Activated CD4-positive, alpha-beta memory T cell treated with anti-CD3 and anti-CD28 coated beads, Interleukin-2, amount 10 ng/mL, durations not matched to agents 7 days and 5 days (primary cell): ENCODE data around the gene ENO2. TPM values are rescaled to one million over a fixed set of nuclear protein-coding genes. Genes with fewer than 3 reads are reported as not detected.
"Not testable (repeated sequence)": the region's sequence is repeated elsewhere in the genome, so short reads cannot be mapped to it uniquely, and the experiment has no call there.

Experiments used
- CTCF ChIA-PET: fragments of 350-600 bp; sonication (Branson Sonifier 250); formaldehyde crosslinking; loops from one replicate; lab custom pipeline; 2021; ENCODE audit warnings: antibody characterized with exemption, inconsistent platforms; lab: Charles Lee
- POLR2A ChIA-PET: fragments of 350-600 bp; sonication (Branson Sonifier 250); formaldehyde crosslinking; loops from one replicate; lab custom pipeline; 2021; ENCODE audit warnings: antibody characterized with exemption; lab: Charles Lee
- DNase-seq: peaks from one replicate; pipeline ENCODE4 v3.0.0-alpha.2; 2020
- H3K27ac Mint-ChIP-seq: one replicate; pipeline ENCODE4 v1.8.0; 2021; ENCODE audit warnings: mild to moderate bottlenecking, mixed read lengths
- H3K27me3 Mint-ChIP-seq: one replicate; pipeline ENCODE4 v1.8.0; 2021; ENCODE audit warnings: mixed read lengths
- H3K36me3 Mint-ChIP-seq: one replicate; pipeline ENCODE4 v1.8.0; 2021; ENCODE audit warnings: low read depth, mixed read lengths
- H3K4me1 Mint-ChIP-seq: one replicate; pipeline ENCODE4 v1.8.0; 2021; ENCODE audit warnings: mixed read lengths
- H3K4me3 Mint-ChIP-seq: one replicate; pipeline ENCODE4 v1.8.0; 2021; ENCODE audit warnings: mild to moderate bottlenecking, mixed read lengths
- H3K9me3 Mint-ChIP-seq: one replicate; pipeline ENCODE4 v1.8.0; 2021; ENCODE audit warnings: mixed read lengths
- total RNA-seq, 2 experiments: library from RNA; stranded (reverse); gene quantifications; one replicate each; pipeline ENCODE4 v1.2.3, GENCODE V29; 2021

The ENO2 gene
- 100 to 1,000 TPM; 206 to 207 TPM for total RNA-seq

- ChIA-PET CTCF (interaction anchor here (0.8 to 3.4 kb wide), 7 partner anchors 10 to 63 kb away, joined by 3 to 20 read pairs (median 4); partner anchors contain the start of genes CDCA3 and SPSB2), POLR2A (interaction anchor here (0.7 to 4.5 kb wide), 16 partner anchors 8 to 194 kb away, joined by 3 to 33 read pairs (median 4); partner anchors contain the start of genes C12orf57, LRRC23, RNU7-1 and SPSB2)
- DNase-seq = peak; percentile 86
- H3K27ac Mint-ChIP-seq = peak within 1 kb of the TSS; percentile 80
- H3K9me3 Mint-ChIP-seq = no peaks in the 10 kb centered on the region
- peak within 1 kb of the TSS; percentile 90 for H3K4me3 Mint-ChIP-seq
- H3K36me3 Mint-ChIP-seq = peaks cover 36% of the 10 kb centered on the region
- H3K27me3 Mint-ChIP-seq = no peaks in the 10 kb centered on the region
- peaks cover 50% of the 10 kb centered on the region for H3K4me1 Mint-ChIP-seq
These were observed at the start of gene ENO2 for GRCh38 chr12:6914246-6914946. ENO2 (plus strand) TSS chr12:6914580; CDS start chr12:6915833, 1,253 bp downstream.

DNA sequence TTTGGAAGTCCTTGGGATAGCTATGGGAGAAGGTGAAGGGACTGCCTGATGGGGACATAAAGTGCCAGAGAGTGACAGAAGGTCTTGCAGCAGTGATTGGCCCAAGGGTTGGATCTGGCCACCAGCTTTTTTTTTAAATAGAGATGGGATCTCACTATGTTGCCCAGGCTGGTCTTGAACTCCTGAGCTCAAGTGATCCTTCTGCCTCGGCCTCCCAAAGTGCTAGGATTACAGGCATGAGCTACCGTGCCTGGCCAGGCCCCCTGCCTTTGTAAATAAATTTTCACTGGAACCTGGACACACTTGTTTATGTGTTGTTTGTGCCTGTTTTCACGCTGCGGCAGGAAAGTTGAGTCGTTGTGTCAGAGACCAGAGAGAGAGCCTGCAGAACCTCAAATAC lies 49.1 kb upstream of the ENO2 start:
- not testable (repeated sequence) for H3K9me3 Mint-ChIP-seq, H3K27ac Mint-ChIP-seq, H3K4me3 Mint-ChIP-seq, H3K27me3 Mint-ChIP-seq, DNase-seq
- peaks cover 31% of the 10 kb centered on the region for H3K4me1 Mint-ChIP-seq
- peaks cover 70% of the 10 kb centered on the region for H3K36me3 Mint-ChIP-seq
- ChIA-PET POLR2A (interaction anchor here (0.6 to 11.4 kb wide), 4 partner anchors 8 to 325 kb away, joined by 3 to 312 read pairs (median 3); partner anchors contain the start of genes CDCA3, SPSB2 and USP5), CTCF (interaction anchor here (1.1 to 11.4 kb wide), 3 partner anchors 13 to 246 kb away, joined by 3 to 161 read pairs (median 3); partner anchors contain the start of genes CDCA3 and USP5)

GRCh38 chr12:6866163-6866919 lies 48.0 kb upstream of the ENO2 start:
- Mint-ChIP-seq H3K27me3 (no peaks in the 10 kb centered on the region), H3K27ac (peak overlapping the region; percentile 95), H3K4me1 (peaks cover 41% of the 10 kb centered on the region), H3K4me3 (peak overlapping the region; percentile 97), H3K9me3 (no peaks in the 10 kb centered on the region), H3K36me3 (peaks cover 70% of the 10 kb centered on the region)
- ChIA-PET CTCF (interaction anchor here (0.7 to 11.4 kb wide), 4 partner anchors 9 to 247 kb away, joined by 3 to 161 read pairs (median 4); partner anchors contain the start of genes CDCA3 and USP5), POLR2A (interaction anchor here (0.7 to 11.4 kb wide), 20 partner anchors 10 to 257 kb away, joined by 3 to 312 read pairs (median 4); partner anchors contain the start of genes C12orf57, CDCA3, COPS7A and LRRC23)
- no peak for DNase-seq

DNA sequence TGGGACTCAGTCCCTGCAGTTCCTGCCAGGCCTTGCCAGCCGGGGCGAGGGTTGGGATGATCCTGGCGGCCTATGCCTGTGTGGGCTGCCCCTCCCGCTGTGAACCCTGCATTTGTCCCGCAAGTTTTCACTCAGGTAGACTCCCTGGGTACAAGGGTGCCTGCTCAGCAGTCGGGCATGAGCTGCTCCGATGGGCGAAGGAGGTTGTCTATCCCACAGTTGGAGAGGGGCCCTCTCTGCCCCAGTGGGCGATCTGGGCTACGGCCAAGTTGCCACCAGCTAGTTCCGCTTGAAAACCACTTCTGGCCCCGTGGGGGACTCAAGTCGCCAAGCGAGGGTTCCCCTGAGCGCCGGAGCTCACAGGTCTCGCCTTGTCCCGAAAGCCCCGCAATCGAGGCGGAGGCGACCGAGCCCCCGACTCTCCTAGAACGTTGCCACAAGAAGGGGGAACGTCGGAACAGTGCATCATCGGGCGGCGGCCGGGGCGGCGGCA lies 47.4 kb upstream of the ENO2 start:
- peaks cover 73% of the 10 kb centered on the region for H3K36me3 Mint-ChIP-seq
- POLR2A ChIA-PET = interaction anchor here (0.7 to 11.4 kb wide), 24 partner anchors 8 to 424 kb away, joined by 3 to 312 read pairs (median 4); partner anchors contain the start of genes C12orf57, CDCA3, COPS7A and ENO2
- DNase-seq = no peak
- no peaks in the 10 kb centered on the region for H3K27me3 Mint-ChIP-seq
- peak overlapping the region; percentile 97 for H3K4me3 Mint-ChIP-seq
- no peaks in the 10 kb centered on the region for H3K9me3 Mint-ChIP-seq
- H3K4me1 Mint-ChIP-seq = peaks cover 47% of the 10 kb centered on the region
- CTCF ChIA-PET = interaction anchor here (0.7 to 11.4 kb wide), 4 partner anchors 9 to 114 kb away, joined by 3 to 161 read pairs (median 4); partner anchors contain the start of genes CDCA3, MLF2 and USP5
- peak overlapping the region; percentile 95 for H3K27ac Mint-ChIP-seq

GRCh38 chr12:6867413-6868210 lies 46.8 kb upstream of the ENO2 start, which contains the start of gene TPI1:
TPI1 (plus strand) TSS chr12:6867531; CDS start chr12:6867567, 36 bp downstream.
- ChIA-PET CTCF (interaction anchor here (1.0 to 11.4 kb wide), 4 partner anchors 15 to 114 kb away, joined by 3 to 161 read pairs (median 12); partner anchors contain the start of genes CDCA3, MLF2 and USP5), POLR2A (interaction anchor here (0.7 to 11.4 kb wide), 26 partner anchors 9 to 424 kb away, joined by 3 to 312 read pairs (median 4); partner anchors contain the start of genes C12orf57, CDCA3, COPS7A and ENO2)
- Mint-ChIP-seq H3K9me3 (no peaks in the 10 kb centered on the region), H3K27ac (peak within 1 kb of the TSS; percentile 95), H3K4me3 (peak within 1 kb of the TSS; percentile 97), H3K27me3 (no peaks in the 10 kb centered on the region), H3K4me1 (peaks cover 54% of the 10 kb centered on the region), H3K36me3 (peaks cover 75% of the 10 kb centered on the region)
- peak; percentile 83 for DNase-seq

GRCh38 chr12:6868211-6869048 lies 46.0 kb upstream of the ENO2 start:
- peak; percentile 22 for DNase-seq
- H3K9me3 Mint-ChIP-seq = no peaks in the 10 kb centered on the region
- H3K4me3 Mint-ChIP-seq = peak overlapping the region; percentile 97
- H3K36me3 Mint-ChIP-seq = peaks cover 76% of the 10 kb centered on the region
- ChIA-PET POLR2A (interaction anchor here (0.9 to 11.4 kb wide), 22 partner anchors 10 to 227 kb away, joined by 3 to 312 read pairs (median 6); partner anchors contain the start of genes C12orf57, CDCA3, COPS7A and ENO2), CTCF (interaction anchor here (1.3 to 11.4 kb wide), 12 partner anchors 16 to 187 kb away, joined by 3 to 161 read pairs (median 8); partner anchors contain the start of genes C12orf57, CD4, CDCA3 and RNU7-1)
- no peaks in the 10 kb centered on the region for H3K27me3 Mint-ChIP-seq
- peaks cover 54% of the 10 kb centered on the region for H3K4me1 Mint-ChIP-seq
- H3K27ac Mint-ChIP-seq = peak overlapping the region; percentile 90

DNA sequence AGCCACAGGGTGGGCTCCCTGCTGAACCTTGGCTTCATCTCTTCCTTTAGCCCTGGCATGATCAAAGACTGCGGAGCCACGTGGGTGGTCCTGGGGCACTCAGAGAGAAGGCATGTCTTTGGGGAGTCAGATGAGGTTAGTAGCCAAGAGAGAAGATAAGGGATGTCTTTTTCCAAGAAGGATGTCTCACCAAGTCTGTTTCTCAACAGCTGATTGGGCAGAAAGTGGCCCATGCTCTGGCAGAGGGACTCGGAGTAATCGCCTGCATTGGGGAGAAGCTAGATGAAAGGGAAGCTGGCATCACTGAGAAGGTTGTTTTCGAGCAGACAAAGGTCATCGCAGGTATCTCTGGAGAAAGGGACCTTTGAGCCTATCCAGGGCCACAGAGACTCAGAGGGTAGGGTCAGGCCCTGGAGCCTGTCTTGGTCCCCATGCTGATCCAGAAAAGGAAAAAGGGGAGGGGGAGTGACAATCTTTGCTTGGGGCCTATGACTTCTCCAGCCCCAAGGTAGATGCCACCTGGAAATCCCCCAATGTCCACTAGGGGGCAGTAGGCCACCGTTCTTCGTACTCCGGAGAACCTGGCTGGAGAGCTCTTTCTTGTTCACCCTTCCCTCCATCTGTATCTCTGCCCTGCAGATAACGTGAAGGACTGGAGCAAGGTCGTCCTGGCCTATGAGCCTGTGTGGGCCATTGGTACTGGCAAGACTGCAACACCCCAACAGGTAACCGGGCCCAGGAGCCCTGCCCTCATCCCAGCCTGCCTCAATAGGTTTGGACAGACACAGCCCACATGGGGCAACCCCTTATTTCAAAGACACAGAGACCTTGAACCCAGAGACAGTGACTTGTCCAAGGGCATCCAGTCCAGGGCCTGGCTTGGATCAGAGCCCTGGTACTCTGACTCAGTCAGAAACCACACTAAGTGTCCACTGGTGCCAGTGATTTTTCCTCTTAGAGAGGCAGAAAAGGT lies 45.0 kb upstream of the ENO2 start:
- peak; percentile 88 for DNase-seq
- Mint-ChIP-seq H3K4me3 (peak overlapping the region; percentile 97), H3K27ac (peak overlapping the region; percentile 90), H3K9me3 (no peaks in the 10 kb centered on the region), H3K27me3 (no peaks in the 10 kb centered on the region), H3K36me3 (peaks cover 72% of the 10 kb centered on the region), H3K4me1 (peaks cover 58% of the 10 kb centered on the region)
- ChIA-PET CTCF (interaction anchor here (0.6 to 11.4 kb wide), 32 partner anchors 9 to 244 kb away, joined by 3 to 161 read pairs (median 5); partner anchors contain the start of genes C12orf57, C1RL, CD4 and CDCA3), POLR2A (interaction anchor here (0.9 to 11.4 kb wide), 21 partner anchors 10 to 238 kb away, joined by 3 to 312 read pairs (median 5); partner anchors contain the start of genes C12orf57, CDCA3, LRRC23 and P3H3)

GRCh38 chr12:6870304-6870703 lies 44.1 kb upstream of the ENO2 start:
- ChIA-PET CTCF (interaction anchor here (1.0 to 11.4 kb wide), 9 partner anchors 18 to 146 kb away, joined by 3 to 161 read pairs (median 7); partner anchors contain the start of genes CDCA3 and USP5), POLR2A (interaction anchor here (1.7 to 11.4 kb wide), 7 partner anchors 12 to 90 kb away, joined by 7 to 312 read pairs (median 34); partner anchors contain the start of genes C12orf57, CD4, CDCA3 and RNU7-1)
- H3K27me3 Mint-ChIP-seq, H3K9me3 Mint-ChIP-seq, DNase-seq: not testable (repeated sequence)
- Mint-ChIP-seq H3K4me1 (peaks cover 64% of the 10 kb centered on the region), H3K27ac (peak overlapping the region; percentile 90), H3K4me3 (peak overlapping the region; percentile 54), H3K36me3 (peaks cover 65% of the 10 kb centered on the region)
